HepG2 (cell line): ENCODE results near the gene IGLON5. TPM values are rescaled to one million over a fixed set of nuclear protein-coding genes. Genes with fewer than 3 reads are reported as not detected.

Experiments used
- AGO1 ChIP-seq: fragments of 200-400 bp; formaldehyde crosslinking; IDR thresholded peaks from 2 replicates; pipeline ENCODE4 v1.6.1; 2017; ENCODE audit warnings: mild to moderate bottlenecking, low read depth, low read length, moderate library complexity; ENCODE audit not compliant: poor library complexity, severe bottlenecking
- HES4 ChIP-seq: sonication (generic); formaldehyde crosslinking; IDR thresholded peaks from 2 replicates; pipeline ENCODE4 v1.9.0; 2021; ENCODE audit warnings: mild to moderate bottlenecking, missing genetic modification reagents, borderline replicate concordance
- KDM1A ChIP-seq: IDR thresholded peaks from 2 replicates; pipeline ENCODE4 v1.6.1; 2016; ENCODE audit warnings: missing compliant biosample characterization
- SALL1 ChIP-seq: sonication (generic); formaldehyde crosslinking; IDR thresholded peaks from 2 replicates; pipeline ENCODE4 v1.8.0; 2022; ENCODE audit warnings: mild to moderate bottlenecking, missing genetic modification reagents
- SRY ChIP-seq: sonication (generic); formaldehyde crosslinking; IDR thresholded peaks from 2 replicates; pipeline ENCODE4 v1.8.0; 2022; ENCODE audit warnings: mild to moderate bottlenecking, missing genetic modification reagents
- YY1 ChIP-seq: IDR thresholded peaks from 2 replicates; pipeline ENCODE4 v1.6.1; 2011; ENCODE audit warnings: low read length, low read depth, moderate library complexity, mild to moderate bottlenecking; ENCODE audit not compliant: insufficient read depth, insufficient replicate concordance
- ZNF33A ChIP-seq: sonication (generic); formaldehyde crosslinking; IDR thresholded peaks from 2 replicates; pipeline ENCODE4 v1.5.1; 2020; ENCODE audit warnings: missing genetic modification reagents, mild to moderate bottlenecking, moderate library complexity, borderline replicate concordance
- ZNF501 ChIP-seq: sonication (generic); formaldehyde crosslinking; IDR thresholded peaks from 2 replicates; pipeline ENCODE4 v1.5.1; 2020; ENCODE audit warnings: mild to moderate bottlenecking, moderate library complexity, missing genetic modification reagents
- polyA plus RNA-seq, 8 experiments: library from polyadenylated mRNA; depleted of rRNA in 3 of 8; stranded (reverse) in 7 of 8; unstranded in 1 of 8; fragments of >200 nt; fragmentation: Illumina TruSeq in 4 of 8; extraction: Trizol in 4 of 8; gene quantifications; 2 replicates each; pipeline versions ENCODE4 v1.2.1 to v1.2.3, GENCODE V29; 2011 to 2016; ENCODE audit warnings: low read depth in 4 of 8, missing spikeins in 1 of 8, mixed read lengths in 1 of 8; ENCODE audit not compliant: insufficient read depth in 1 of 8
- total RNA-seq, 5 experiments: library from RNA; depleted of rRNA; stranded (reverse); fragments of >200 nt; fragmentation: Illumina TruSeq; extraction: Trizol; gene quantifications; 2 replicates each; pipeline ENCODE4 v1.2.3, GENCODE V29; 2016; ENCODE audit warnings: low read depth in 1 of 5
- TF ChIP-seq, protein P1 (sequence below): sonication (generic); formaldehyde crosslinking; IDR thresholded peaks from 2 replicates; pipeline ENCODE4 v1.4.0; 2020; ENCODE audit warnings: missing genetic modification reagents
- TF ChIP-seq, protein P2 (sequence below): sonication (generic); formaldehyde crosslinking; IDR thresholded peaks from 2 replicates; pipeline ENCODE4 v1.4.0; 2020; ENCODE audit warnings: missing genetic modification reagents
- TF ChIP-seq, protein P3 (sequence below): IDR thresholded peaks from 2 replicates; pipeline ENCODE4 v1.6.1; 2016; ENCODE audit warnings: missing genetic modification reagents, missing compliant biosample characterization
- TF ChIP-seq, protein P4 (sequence below): sonication (generic); formaldehyde crosslinking; IDR thresholded peaks from 2 replicates; pipeline ENCODE4 v1.5.1; 2020; ENCODE audit warnings: mild to moderate bottlenecking, moderate library complexity, missing genetic modification reagents
- TF ChIP-seq, protein P5 (sequence below): sonication (generic); formaldehyde crosslinking; IDR thresholded peaks from 2 replicates; pipeline ENCODE4 v1.8.0; 2022; ENCODE audit warnings: missing genetic modification reagents, mild to moderate bottlenecking, borderline replicate concordance
- TF ChIP-seq, protein P6 (sequence below): IDR thresholded peaks from 2 replicates; pipeline ENCODE4 v1.6.1; 2016; ENCODE audit warnings: missing compliant biosample characterization, missing genetic modification reagents, borderline replicate concordance

IGLON5 gene
- total and polyA plus RNA-seq, 2 of the 13 experiments (the other 11 are each of a cell fraction or from before 2014, with no cell fraction given), result 0.04 to 5.7 TPM

DNA sequence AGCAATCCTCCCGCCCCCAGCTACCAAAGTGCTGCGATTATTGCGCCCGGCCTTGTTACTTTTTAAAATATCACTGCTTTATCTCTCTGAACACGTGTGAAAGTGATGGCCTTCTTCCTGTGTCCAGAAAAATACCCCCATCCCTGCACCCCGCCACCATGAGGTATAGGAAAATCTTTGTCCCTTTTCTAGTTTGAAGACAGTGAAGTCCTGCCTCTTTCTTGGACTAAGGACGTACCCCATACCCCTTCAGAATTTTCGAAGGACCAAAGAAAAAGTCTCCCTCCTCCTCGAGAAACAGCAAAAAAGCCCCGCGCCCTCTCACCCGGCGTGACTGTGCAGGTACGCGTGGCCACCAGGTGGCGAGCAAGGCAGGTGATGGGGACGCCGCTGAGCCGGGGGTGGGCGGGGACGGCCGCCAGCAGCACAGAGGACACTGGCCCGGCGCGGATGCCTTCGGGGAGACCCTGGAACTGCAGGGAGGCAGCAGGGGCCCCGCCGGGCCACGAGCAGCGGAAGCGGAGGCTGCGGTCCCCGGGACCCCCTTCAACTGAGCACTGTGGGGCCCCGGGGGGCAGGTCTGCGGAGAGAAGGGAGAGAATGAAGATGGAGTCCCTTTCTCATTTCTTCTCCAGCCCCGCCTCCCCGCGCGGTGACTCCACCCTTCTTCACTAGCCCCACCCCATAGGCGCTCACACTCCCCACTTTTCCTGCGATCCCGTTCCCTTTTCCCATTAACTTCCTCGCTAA is 27.3 kb downstream of the IGLON5 start (continued):
- TF ChIP-seq, protein P1, sequence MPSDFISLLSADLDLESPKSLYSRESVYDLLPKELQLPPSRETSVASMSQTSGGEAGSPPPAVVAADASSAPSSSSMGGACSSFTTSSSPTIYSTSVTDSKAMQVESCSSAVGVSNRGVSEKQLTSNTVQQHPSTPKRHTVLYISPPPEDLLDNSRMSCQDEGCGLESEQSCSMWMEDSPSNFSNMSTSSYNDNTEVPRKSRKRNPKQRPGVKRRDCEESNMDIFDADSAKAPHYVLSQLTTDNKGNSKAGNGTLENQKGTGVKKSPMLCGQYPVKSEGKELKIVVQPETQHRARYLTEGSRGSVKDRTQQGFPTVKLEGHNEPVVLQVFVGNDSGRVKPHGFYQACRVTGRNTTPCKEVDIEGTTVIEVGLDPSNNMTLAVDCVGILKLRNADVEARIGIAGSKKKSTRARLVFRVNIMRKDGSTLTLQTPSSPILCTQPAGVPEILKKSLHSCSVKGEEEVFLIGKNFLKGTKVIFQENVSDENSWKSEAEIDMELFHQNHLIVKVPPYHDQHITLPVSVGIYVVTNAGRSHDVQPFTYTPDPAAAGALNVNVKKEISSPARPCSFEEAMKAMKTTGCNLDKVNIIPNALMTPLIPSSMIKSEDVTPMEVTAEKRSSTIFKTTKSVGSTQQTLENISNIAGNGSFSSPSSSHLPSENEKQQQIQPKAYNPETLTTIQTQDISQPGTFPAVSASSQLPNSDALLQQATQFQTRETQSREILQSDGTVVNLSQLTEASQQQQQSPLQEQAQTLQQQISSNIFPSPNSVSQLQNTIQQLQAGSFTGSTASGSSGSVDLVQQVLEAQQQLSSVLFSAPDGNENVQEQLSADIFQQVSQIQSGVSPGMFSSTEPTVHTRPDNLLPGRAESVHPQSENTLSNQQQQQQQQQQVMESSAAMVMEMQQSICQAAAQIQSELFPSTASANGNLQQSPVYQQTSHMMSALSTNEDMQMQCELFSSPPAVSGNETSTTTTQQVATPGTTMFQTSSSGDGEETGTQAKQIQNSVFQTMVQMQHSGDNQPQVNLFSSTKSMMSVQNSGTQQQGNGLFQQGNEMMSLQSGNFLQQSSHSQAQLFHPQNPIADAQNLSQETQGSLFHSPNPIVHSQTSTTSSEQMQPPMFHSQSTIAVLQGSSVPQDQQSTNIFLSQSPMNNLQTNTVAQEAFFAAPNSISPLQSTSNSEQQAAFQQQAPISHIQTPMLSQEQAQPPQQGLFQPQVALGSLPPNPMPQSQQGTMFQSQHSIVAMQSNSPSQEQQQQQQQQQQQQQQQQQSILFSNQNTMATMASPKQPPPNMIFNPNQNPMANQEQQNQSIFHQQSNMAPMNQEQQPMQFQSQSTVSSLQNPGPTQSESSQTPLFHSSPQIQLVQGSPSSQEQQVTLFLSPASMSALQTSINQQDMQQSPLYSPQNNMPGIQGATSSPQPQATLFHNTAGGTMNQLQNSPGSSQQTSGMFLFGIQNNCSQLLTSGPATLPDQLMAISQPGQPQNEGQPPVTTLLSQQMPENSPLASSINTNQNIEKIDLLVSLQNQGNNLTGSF, result no peak
- TF ChIP-seq, protein P2, sequence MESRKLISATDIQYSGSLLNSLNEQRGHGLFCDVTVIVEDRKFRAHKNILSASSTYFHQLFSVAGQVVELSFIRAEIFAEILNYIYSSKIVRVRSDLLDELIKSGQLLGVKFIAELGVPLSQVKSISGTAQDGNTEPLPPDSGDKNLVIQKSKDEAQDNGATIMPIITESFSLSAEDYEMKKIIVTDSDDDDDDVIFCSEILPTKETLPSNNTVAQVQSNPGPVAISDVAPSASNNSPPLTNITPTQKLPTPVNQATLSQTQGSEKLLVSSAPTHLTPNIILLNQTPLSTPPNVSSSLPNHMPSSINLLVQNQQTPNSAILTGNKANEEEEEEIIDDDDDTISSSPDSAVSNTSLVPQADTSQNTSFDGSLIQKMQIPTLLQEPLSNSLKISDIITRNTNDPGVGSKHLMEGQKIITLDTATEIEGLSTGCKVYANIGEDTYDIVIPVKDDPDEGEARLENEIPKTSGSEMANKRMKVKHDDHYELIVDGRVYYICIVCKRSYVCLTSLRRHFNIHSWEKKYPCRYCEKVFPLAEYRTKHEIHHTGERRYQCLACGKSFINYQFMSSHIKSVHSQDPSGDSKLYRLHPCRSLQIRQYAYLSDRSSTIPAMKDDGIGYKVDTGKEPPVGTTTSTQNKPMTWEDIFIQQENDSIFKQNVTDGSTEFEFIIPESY (CRISPR knock-in tag), result peak; percentile 47; the same call in 1 of the 2 replicates
- TF ChIP-seq, protein P3, sequence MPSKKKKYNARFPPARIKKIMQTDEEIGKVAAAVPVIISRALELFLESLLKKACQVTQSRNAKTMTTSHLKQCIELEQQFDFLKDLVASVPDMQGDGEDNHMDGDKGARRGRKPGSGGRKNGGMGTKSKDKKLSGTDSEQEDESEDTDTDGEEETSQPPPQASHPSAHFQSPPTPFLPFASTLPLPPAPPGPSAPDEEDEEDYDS (CRISPR knock-in tag), result no peak
- TF ChIP-seq KDM1A (no peak), SALL1 (CRISPR knock-in tag) (peak; percentile 29; the same call in 1 of the 2 replicates), YY1 (peak; percentile 70), ZNF501 (peak; percentile 79), AGO1 (peak; percentile 51), HES4 (CRISPR knock-in tag) (no peak), ZNF33A (CRISPR knock-in tag) (no peak), SRY (no peak)
- TF ChIP-seq, protein P4, sequence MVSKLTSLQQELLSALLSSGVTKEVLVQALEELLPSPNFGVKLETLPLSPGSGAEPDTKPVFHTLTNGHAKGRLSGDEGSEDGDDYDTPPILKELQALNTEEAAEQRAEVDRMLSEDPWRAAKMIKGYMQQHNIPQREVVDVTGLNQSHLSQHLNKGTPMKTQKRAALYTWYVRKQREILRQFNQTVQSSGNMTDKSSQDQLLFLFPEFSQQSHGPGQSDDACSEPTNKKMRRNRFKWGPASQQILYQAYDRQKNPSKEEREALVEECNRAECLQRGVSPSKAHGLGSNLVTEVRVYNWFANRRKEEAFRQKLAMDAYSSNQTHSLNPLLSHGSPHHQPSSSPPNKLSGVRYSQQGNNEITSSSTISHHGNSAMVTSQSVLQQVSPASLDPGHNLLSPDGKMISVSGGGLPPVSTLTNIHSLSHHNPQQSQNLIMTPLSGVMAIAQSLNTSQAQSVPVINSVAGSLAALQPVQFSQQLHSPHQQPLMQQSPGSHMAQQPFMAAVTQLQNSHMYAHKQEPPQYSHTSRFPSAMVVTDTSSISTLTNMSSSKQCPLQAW (CRISPR knock-in tag), result peak; percentile 82
- TF ChIP-seq, protein P5, sequence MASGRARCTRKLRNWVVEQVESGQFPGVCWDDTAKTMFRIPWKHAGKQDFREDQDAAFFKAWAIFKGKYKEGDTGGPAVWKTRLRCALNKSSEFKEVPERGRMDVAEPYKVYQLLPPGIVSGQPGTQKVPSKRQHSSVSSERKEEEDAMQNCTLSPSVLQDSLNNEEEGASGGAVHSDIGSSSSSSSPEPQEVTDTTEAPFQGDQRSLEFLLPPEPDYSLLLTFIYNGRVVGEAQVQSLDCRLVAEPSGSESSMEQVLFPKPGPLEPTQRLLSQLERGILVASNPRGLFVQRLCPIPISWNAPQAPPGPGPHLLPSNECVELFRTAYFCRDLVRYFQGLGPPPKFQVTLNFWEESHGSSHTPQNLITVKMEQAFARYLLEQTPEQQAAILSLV (CRISPR knock-in tag), result 0 out of 2 replicates have a peak, but pooled peaks have one; percentile 21
- TF ChIP-seq, protein P6, sequence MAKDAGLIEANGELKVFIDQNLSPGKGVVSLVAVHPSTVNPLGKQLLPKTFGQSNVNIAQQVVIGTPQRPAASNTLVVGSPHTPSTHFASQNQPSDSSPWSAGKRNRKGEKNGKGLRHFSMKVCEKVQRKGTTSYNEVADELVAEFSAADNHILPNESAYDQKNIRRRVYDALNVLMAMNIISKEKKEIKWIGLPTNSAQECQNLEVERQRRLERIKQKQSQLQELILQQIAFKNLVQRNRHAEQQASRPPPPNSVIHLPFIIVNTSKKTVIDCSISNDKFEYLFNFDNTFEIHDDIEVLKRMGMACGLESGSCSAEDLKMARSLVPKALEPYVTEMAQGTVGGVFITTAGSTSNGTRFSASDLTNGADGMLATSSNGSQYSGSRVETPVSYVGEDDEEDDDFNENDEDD, result no peak
